HepG2 (cell line): Measurements from ENCODE around the gene COL10A1. TPM values are rescaled to one million over a fixed set of nuclear protein-coding genes. Genes with fewer than 3 reads are reported as not detected.
A peak's percentile ranks its signal among the peaks of the same experiment; 100 is the strongest.

Experiments used
- BRCA1 ChIP-seq: sonication (generic); formaldehyde crosslinking; IDR thresholded peaks from 2 replicates; pipeline ENCODE4 v1.4.0; 2020; ENCODE audit warnings: missing genetic modification reagents
- CENPT ChIP-seq: sonication (generic); formaldehyde crosslinking; IDR thresholded peaks from 2 replicates; pipeline ENCODE4 v1.8.0; 2022; ENCODE audit warnings: low read depth, mild to moderate bottlenecking, moderate library complexity, missing genetic modification reagents
- DBP ChIP-seq: sonication (generic); formaldehyde crosslinking; IDR thresholded peaks from 2 replicates; pipeline ENCODE4 v1.4.0; 2020; ENCODE audit warnings: missing genetic modification reagents; ENCODE audit errors: not compliant biosample characterization
- HOXA5 ChIP-seq: sonication (generic); formaldehyde crosslinking; IDR thresholded peaks from 2 replicates; pipeline ENCODE4 v1.4.0; 2020; ENCODE audit warnings: missing genetic modification reagents
- MIER3 ChIP-seq: IDR thresholded peaks from 2 replicates; pipeline ENCODE4 v1.6.1; 2016; ENCODE audit warnings: missing compliant biosample characterization, borderline replicate concordance
- MIXL1 ChIP-seq: IDR thresholded peaks from 2 replicates; pipeline ENCODE4 v1.6.1; 2016
- MXD1 ChIP-seq: sonication (generic); formaldehyde crosslinking; IDR thresholded peaks from 2 replicates; pipeline ENCODE4 v1.4.0; 2020; ENCODE audit warnings: mild to moderate bottlenecking, missing genetic modification reagents
- NR2F6 ChIP-seq, 2 experiments: IDR thresholded peaks; 2 replicates each; pipeline ENCODE4 v1.6.1; 2016; ENCODE audit warnings: antibody characterized with exemption in 1 of 2, mild to moderate bottlenecking in 1 of 2
- SAP130 ChIP-seq: IDR thresholded peaks from 2 replicates; pipeline ENCODE4 v1.6.1; 2016; ENCODE audit warnings: low read depth
- SYNCRIP ChIP-seq: fragments of 200-400 bp; formaldehyde crosslinking; IDR thresholded peaks from 2 replicates; pipeline ENCODE4 v1.6.1; 2018; ENCODE audit warnings: mild to moderate bottlenecking, low read depth, low read length; ENCODE audit not compliant: insufficient read depth
- TBX2 ChIP-seq: sonication (generic); formaldehyde crosslinking; IDR thresholded peaks from 2 replicates; pipeline ENCODE4 v1.5.0; 2020; ENCODE audit warnings: missing genetic modification reagents, mild to moderate bottlenecking, borderline replicate concordance
- TCF7 ChIP-seq: sonication (generic); IDR thresholded peaks from 2 replicates; pipeline ENCODE4 v1.6.1; 2016; ENCODE audit warnings: antibody characterized with exemption, low read depth
- ZC3H13 ChIP-seq: sonication (generic); formaldehyde crosslinking; IDR thresholded peaks from 2 replicates; pipeline ENCODE4 v1.8.1; 2023; ENCODE audit warnings: mild to moderate bottlenecking, missing genetic modification reagents, moderate library complexity
- ZNF20 ChIP-seq: sonication (generic); formaldehyde crosslinking; IDR thresholded peaks from 2 replicates; pipeline ENCODE4 v1.4.0; 2020; ENCODE audit warnings: mild to moderate bottlenecking, moderate library complexity, missing genetic modification reagents
- ZNF205 ChIP-seq: IDR thresholded peaks from 2 replicates; pipeline ENCODE4 v1.6.1; 2018; ENCODE audit warnings: missing biosample characterization, missing genetic modification reagents
- ZNF709 ChIP-seq: sonication (generic); formaldehyde crosslinking; IDR thresholded peaks from 2 replicates; pipeline ENCODE4 v1.5.0; 2020; ENCODE audit warnings: mild to moderate bottlenecking, missing genetic modification reagents
- ZNF768 ChIP-seq: sonication (generic); formaldehyde crosslinking; IDR thresholded peaks from 2 replicates; pipeline ENCODE4 v1.4.0; 2020; ENCODE audit warnings: missing genetic modification reagents
- ZNF776 ChIP-seq: sonication (generic); formaldehyde crosslinking; IDR thresholded peaks from 2 replicates; pipeline ENCODE4 v1.4.0; 2020; ENCODE audit warnings: mild to moderate bottlenecking, missing genetic modification reagents
- polyA plus RNA-seq, 8 experiments: library from polyadenylated mRNA; depleted of rRNA in 3 of 8; stranded (reverse) in 7 of 8; unstranded in 1 of 8; fragments of >200 nt; fragmentation: Illumina TruSeq in 4 of 8; extraction: Trizol in 4 of 8; gene quantifications; 2 replicates each; pipeline versions ENCODE4 v1.2.1 to v1.2.3, GENCODE V29; 2011 to 2016; ENCODE audit warnings: low read depth in 4 of 8, missing spikeins in 1 of 8, mixed read lengths in 1 of 8; ENCODE audit not compliant: insufficient read depth in 1 of 8
- total RNA-seq, 5 experiments: library from RNA; depleted of rRNA; stranded (reverse); fragments of >200 nt; fragmentation: Illumina TruSeq; extraction: Trizol; gene quantifications; 2 replicates each; pipeline ENCODE4 v1.2.3, GENCODE V29; 2016; ENCODE audit warnings: low read depth in 1 of 5
- TF ChIP-seq, protein P1 (sequence below): sonication (generic); formaldehyde crosslinking; IDR thresholded peaks from 2 replicates; pipeline ENCODE4 v1.5.1; 2020; ENCODE audit warnings: mild to moderate bottlenecking, missing genetic modification reagents, borderline replicate concordance

COL10A1 gene
- total and polyA plus RNA-seq, 2 of the 13 experiments (the other 11 are each of a cell fraction or from before 2014, with no cell fraction given): 0.07 TPM; not detected in 1

- TF ChIP-seq MIXL1 (CRISPR knock-in tag) (0 out of 2 replicates have a peak, but pooled peaks have one; percentile 24), ZC3H13 (CRISPR knock-in tag) (no peak), SAP130 (CRISPR knock-in tag) (peak; percentile 42; the same call in 1 of the 2 replicates), ZNF709 (no peak), ZNF20 (CRISPR knock-in tag) (no peak), ZNF768 (CRISPR knock-in tag) (no peak), CENPT (CRISPR knock-in tag) (no peak), TCF7 (peak; percentile 38; the same call in 1 of the 2 replicates), MIER3 (CRISPR knock-in tag) (0 out of 2 replicates have a peak, but pooled peaks have one; percentile 47), MXD1 (CRISPR knock-in tag) (no peak), DBP (CRISPR knock-in tag) (no peak), ZNF776 (no peak), BRCA1 (CRISPR knock-in tag) (no peak), NR2F6 (IDR thresholded peaks at IDR 0.05) (no peak), NR2F6 (CRISPR knock-in tag; IDR thresholded peaks at IDR 0.05) (no peak), TBX2 (CRISPR knock-in tag) (no peak), HOXA5 (CRISPR knock-in tag) (no peak), SYNCRIP (no peak), ZNF205 (CRISPR knock-in tag) (no peak)
- TF ChIP-seq, protein P1, sequence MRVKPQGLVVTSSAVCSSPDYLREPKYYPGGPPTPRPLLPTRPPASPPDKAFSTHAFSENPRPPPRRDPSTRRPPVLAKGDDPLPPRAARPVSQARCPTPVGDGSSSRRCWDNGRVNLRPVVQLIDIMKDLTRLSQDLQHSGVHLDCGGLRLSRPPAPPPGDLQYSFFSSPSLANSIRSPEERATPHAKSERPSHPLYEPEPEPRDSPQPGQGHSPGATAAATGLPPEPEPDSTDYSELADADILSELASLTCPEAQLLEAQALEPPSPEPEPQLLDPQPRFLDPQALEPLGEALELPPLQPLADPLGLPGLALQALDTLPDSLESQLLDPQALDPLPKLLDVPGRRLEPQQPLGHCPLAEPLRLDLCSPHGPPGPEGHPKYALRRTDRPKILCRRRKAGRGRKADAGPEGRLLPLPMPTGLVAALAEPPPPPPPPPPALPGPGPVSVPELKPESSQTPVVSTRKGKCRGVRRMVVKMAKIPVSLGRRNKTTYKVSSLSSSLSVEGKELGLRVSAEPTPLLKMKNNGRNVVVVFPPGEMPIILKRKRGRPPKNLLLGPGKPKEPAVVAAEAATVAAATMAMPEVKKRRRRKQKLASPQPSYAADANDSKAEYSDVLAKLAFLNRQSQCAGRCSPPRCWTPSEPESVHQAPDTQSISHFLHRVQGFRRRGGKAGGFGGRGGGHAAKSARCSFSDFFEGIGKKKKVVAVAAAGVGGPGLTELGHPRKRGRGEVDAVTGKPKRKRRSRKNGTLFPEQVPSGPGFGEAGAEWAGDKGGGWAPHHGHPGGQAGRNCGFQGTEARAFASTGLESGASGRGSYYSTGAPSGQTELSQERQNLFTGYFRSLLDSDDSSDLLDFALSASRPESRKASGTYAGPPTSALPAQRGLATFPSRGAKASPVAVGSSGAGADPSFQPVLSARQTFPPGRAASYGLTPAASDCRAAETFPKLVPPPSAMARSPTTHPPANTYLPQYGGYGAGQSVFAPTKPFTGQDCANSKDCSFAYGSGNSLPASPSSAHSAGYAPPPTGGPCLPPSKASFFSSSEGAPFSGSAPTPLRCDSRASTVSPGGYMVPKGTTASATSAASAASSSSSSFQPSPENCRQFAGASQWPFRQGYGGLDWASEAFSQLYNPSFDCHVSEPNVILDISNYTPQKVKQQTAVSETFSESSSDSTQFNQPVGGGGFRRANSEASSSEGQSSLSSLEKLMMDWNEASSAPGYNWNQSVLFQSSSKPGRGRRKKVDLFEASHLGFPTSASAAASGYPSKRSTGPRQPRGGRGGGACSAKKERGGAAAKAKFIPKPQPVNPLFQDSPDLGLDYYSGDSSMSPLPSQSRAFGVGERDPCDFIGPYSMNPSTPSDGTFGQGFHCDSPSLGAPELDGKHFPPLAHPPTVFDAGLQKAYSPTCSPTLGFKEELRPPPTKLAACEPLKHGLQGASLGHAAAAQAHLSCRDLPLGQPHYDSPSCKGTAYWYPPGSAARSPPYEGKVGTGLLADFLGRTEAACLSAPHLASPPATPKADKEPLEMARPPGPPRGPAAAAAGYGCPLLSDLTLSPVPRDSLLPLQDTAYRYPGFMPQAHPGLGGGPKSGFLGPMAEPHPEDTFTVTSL (CRISPR knock-in tag): 0 out of 2 replicates have a peak, but pooled peaks have one; percentile 21
Observed at GRCh38 chr6:116070616-116071389, 55.1 kb downstream of the COL10A1 start (continued).
